ENCODE data around the gene BBS9.

Gene BBS9

GRCh38 chr7:33485747-33486493, 356.6 kb downstream of the BBS9 start:
- no peak for TF ChIP-seq CTCF (IDR thresholded peaks at IDR 0.05; ENCODE audit: low read length)
- no peak overlapping the region for H2AFZ ChIP-seq (ENCODE audit: low read length)
- H3K4me3 ChIP-seq (ENCODE audit: low read length) = no peak overlapping the region
- peaks cover 10% of the 10 kb centered on the region for H3K4me1 ChIP-seq (ENCODE audit: low read length)
- H4K20me1 ChIP-seq (ENCODE audit: insufficient read depth, low read length) = no peaks in the 10 kb centered on the region
- no peaks in the 10 kb centered on the region for H3K36me3 ChIP-seq (replicated peaks; ENCODE audit: insufficient read depth, low read length)
- H3K79me2 ChIP-seq (ENCODE audit: low read length) = no peaks in the 10 kb centered on the region
- no peak overlapping the region for H3K27ac ChIP-seq (ENCODE audit: low read length)
- H3K27me3 ChIP-seq (replicated peaks; ENCODE audit: insufficient read depth, low read length) = no peaks in the 10 kb centered on the region
- no peaks in the 10 kb centered on the region for H3K9me2 ChIP-seq (replicated peaks; ENCODE audit: insufficient read depth, low read length)
- no peak overlapping the region for H3K4me2 ChIP-seq (ENCODE audit: low read depth, low read length)
- no peaks in the 10 kb centered on the region for H3K9me3 ChIP-seq (replicated peaks; ENCODE audit: insufficient read depth, low read length)
- H3K9ac ChIP-seq (ENCODE audit: low read length) = no peak overlapping the region
- no peaks in the 10 kb centered on the region for H3F3A ChIP-seq (ENCODE audit: insufficient read depth, low read length)
- no peak for DNase-seq

- H3K4me3 ChIP-seq (ENCODE audit: low read length) = no peak overlapping the region
- H3K9me3 ChIP-seq (replicated peaks; ENCODE audit: insufficient read depth, low read length) = no peaks in the 10 kb centered on the region
- no peak overlapping the region for H3K9ac ChIP-seq (ENCODE audit: low read length)
- H3K27me3 ChIP-seq (replicated peaks; ENCODE audit: insufficient read depth, low read length) = no peaks in the 10 kb centered on the region
- no peak overlapping the region for H3K27ac ChIP-seq (ENCODE audit: low read length)
- DNase-seq = no peak
- peaks cover 10% of the 10 kb centered on the region for H3K4me1 ChIP-seq (ENCODE audit: low read length)
- no peaks in the 10 kb centered on the region for H3F3A ChIP-seq (ENCODE audit: insufficient read depth, low read length)
- H3K9me2 ChIP-seq (replicated peaks; ENCODE audit: insufficient read depth, low read length) = no peaks in the 10 kb centered on the region
- no peaks in the 10 kb centered on the region for H3K36me3 ChIP-seq (replicated peaks; ENCODE audit: insufficient read depth, low read length)
- H3K4me2 ChIP-seq (ENCODE audit: low read depth, low read length) = no peak overlapping the region
- H2AFZ ChIP-seq (ENCODE audit: low read length) = no peak overlapping the region
- H4K20me1 ChIP-seq (ENCODE audit: insufficient read depth, low read length) = no peaks in the 10 kb centered on the region
- no peaks in the 10 kb centered on the region for H3K79me2 ChIP-seq (ENCODE audit: low read length)
- no peak for TF ChIP-seq CTCF (IDR thresholded peaks at IDR 0.05; ENCODE audit: low read length)
- no peak for TF ChIP-seq EZH2phosphoT487 (IDR thresholded peaks at IDR 0.05; ENCODE audit: low read length)
- TF ChIP-seq EZH2 (optimal IDR thresholded peaks at IDR 0.05; ENCODE audit: low read depth, low read length) = no peak
Observed at GRCh38 chr7:33486633-33487032, 357.3 kb downstream of the BBS9 start.

- Histone ChIP-seq H3K4me3 (ENCODE audit: low read length) (no peak overlapping the region), H2AFZ (ENCODE audit: low read length) (no peak overlapping the region), H3K36me3 (replicated peaks; ENCODE audit: insufficient read depth, low read length) (no peaks in the 10 kb centered on the region), H3K27me3 (replicated peaks; ENCODE audit: insufficient read depth, low read length) (no peaks in the 10 kb centered on the region), H3K4me1 (ENCODE audit: low read length) (peaks cover 10% of the 10 kb centered on the region), H3F3A (ENCODE audit: insufficient read depth, low read length) (no peaks in the 10 kb centered on the region), H3K4me2 (ENCODE audit: low read depth, low read length) (no peak overlapping the region), H3K9me2 (replicated peaks; ENCODE audit: insufficient read depth, low read length) (no peaks in the 10 kb centered on the region), H3K9ac (ENCODE audit: low read length) (no peak overlapping the region), H3K79me2 (ENCODE audit: low read length) (no peaks in the 10 kb centered on the region), H3K27ac (ENCODE audit: low read length) (no peak overlapping the region), H4K20me1 (ENCODE audit: insufficient read depth, low read length) (no peaks in the 10 kb centered on the region), H3K9me3 (replicated peaks; ENCODE audit: insufficient read depth, low read length) (no peaks in the 10 kb centered on the region)
- DNase-seq = no peak
- TF ChIP-seq EZH2phosphoT487 (IDR thresholded peaks at IDR 0.05; ENCODE audit: low read length) = no peak
- no peak for TF ChIP-seq EZH2 (optimal IDR thresholded peaks at IDR 0.05; ENCODE audit: low read depth, low read length)
- TF ChIP-seq CTCF (IDR thresholded peaks at IDR 0.05; ENCODE audit: low read length) = no peak
Observed at GRCh38 chr7:33487998-33488682, 358.8 kb downstream of the BBS9 start.
